GM12865 (cell line): Measurements from ENCODE around the gene KLK6.

Source experiments
- DNase-seq: peaks from one replicate; pipeline ENCODE4 v3.0.0; 2010; ENCODE audit warnings: low read depth
- H3K4me3 ChIP-seq: 2 replicates; pipeline ENCODE4 v1.5.1; 2011; ENCODE audit warnings: mild to moderate bottlenecking, low read depth, low read length, control low read depth
- CTCF ChIP-seq: IDR thresholded peaks from 2 replicates; pipeline ENCODE4 v1.5.1; 2011; ENCODE audit warnings: low read length, control low read depth, low read depth, inconsistent platforms; ENCODE audit not compliant: insufficient read depth; ENCODE audit errors: missing control alignments

Gene KLK6

GRCh38 chr19:51010066-51010795 is 40.8 kb upstream of the KLK6 start:
- H3K4me3 ChIP-seq: no peak overlapping the region
- DNase-seq: no peak
- TF ChIP-seq CTCF: no peak

GRCh38 chr19:51009061-51009891 is 39.9 kb upstream of the KLK6 start:
- no peak for DNase-seq
- TF ChIP-seq CTCF: no peak
- H3K4me3 ChIP-seq: no peak overlapping the region

DNA sequence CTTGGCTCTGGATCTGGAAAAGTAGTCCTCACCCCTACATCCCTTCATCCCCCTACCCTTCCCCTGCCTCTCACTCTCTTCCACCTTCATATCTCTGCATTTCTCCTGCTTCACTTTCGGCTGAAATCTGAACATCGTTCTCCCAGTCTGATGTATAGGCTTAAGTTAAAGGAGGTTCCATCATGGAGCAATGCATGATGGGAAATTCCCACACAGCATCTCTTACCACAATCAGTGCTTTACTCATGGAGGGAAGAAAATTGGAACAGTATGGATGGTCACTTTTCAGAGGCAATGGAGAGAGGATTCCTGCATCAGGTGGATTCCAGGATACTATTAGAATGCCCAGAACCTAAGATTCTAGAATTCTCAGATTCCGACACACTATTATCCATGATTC is 38.1 kb upstream of the KLK6 start:
- no peak overlapping the region for H3K4me3 ChIP-seq
- no peak for DNase-seq
- TF ChIP-seq CTCF: no peak

- no peak for TF ChIP-seq CTCF
- no peak overlapping the region for H3K4me3 ChIP-seq
- no peak for DNase-seq
Observed at GRCh38 chr19:51006406-51006805, 37.0 kb upstream of the KLK6 start.

DNA sequence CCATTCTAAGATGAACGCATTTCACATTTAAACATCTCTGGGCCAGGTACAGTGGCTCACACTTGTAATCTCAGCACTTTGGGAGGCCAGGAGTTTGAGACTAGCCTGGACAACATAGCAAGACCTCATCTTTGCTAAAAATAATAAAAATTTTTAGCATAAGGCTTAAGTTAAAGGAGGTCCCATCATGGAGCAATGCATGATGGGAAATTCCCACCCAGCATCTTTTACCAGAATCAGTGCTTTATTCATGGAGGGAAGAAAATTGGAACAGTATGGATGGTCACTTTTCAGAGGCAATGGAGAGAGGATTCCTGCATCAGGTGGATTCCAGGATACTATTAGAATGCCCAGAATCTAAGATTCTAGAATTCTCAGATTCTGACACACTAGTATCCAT is 35.9 kb upstream of the KLK6 start:
- DNase-seq: no peak
- H3K4me3 ChIP-seq: no peak overlapping the region
- no peak for TF ChIP-seq CTCF

- no peak overlapping the region for H3K4me3 ChIP-seq
- DNase-seq: no peak
- TF ChIP-seq CTCF: no peak
Observed at GRCh38 chr19:51003316-51003715, 33.9 kb upstream of the KLK6 start.
